Activated CD4-positive, alpha-beta T cell treated with anti-CD3 and anti-CD28 coated beads, Interleukin-2, amount 50 U/mL, for 24 hours (primary cell): ENCODE measurements around the gene SERPINB13.

ENCODE experiments used
- DNase-seq, 2 donors: peaks; one replicate each; pipeline ENCODE4 v3.0.0-alpha.2; 2020; ENCODE audit warnings: low read depth in 1 of 2, low spot score in 1 of 2

Gene SERPINB13

GRCh38 chr18:63586966-63587365 lies at the start of gene SERPINB13:
Gene SERPINB13 (plus strand): TSS chr18:63587343. CDS start chr18:63588668, 1,325 bp downstream.
- no peak for DNase-seq

- no peak for DNase-seq
Measured at GRCh38 chr18:63539904-63540510, 47.1 kb upstream of the SERPINB13 start.

- no peak for DNase-seq
Measured at GRCh38 chr18:63542069-63542468, 45.1 kb upstream of the SERPINB13 start, which contains the start of gene SERPINB12. Gene SERPINB12 (plus strand): TSS chr18:63542369. CDS start chr18:63556160, 13,791 bp downstream.

- no peak for DNase-seq
Measured at GRCh38 chr18:63544017-63544416, 43.1 kb upstream of the SERPINB13 start.

- no peak for DNase-seq
Measured at GRCh38 chr18:63545000-63545399, 42.1 kb upstream of the SERPINB13 start.

- no peak for DNase-seq
Measured at GRCh38 chr18:63550068-63550467, 37.1 kb upstream of the SERPINB13 start.

GRCh38 chr18:63551769-63552168 lies 35.4 kb upstream of the SERPINB13 start:
- DNase-seq = no peak

GRCh38 chr18:63552581-63552980 lies 34.6 kb upstream of the SERPINB13 start:
- DNase-seq = no peak

- no peak for DNase-seq
Measured at GRCh38 chr18:63553081-63553480, 34.1 kb upstream of the SERPINB13 start.

GRCh38 chr18:63559567-63560491 lies 27.3 kb upstream of the SERPINB13 start:
- no peak for DNase-seq

- DNase-seq = no peak
Measured at GRCh38 chr18:63562284-63562683, 24.9 kb upstream of the SERPINB13 start.

GRCh38 chr18:63564021-63564420 lies 23.1 kb upstream of the SERPINB13 start:
- DNase-seq = no peak

- DNase-seq = no peak
Measured at GRCh38 chr18:63564561-63564960, 22.6 kb upstream of the SERPINB13 start.

GRCh38 chr18:63567276-63567675 lies 19.9 kb upstream of the SERPINB13 start:
- DNase-seq = no peak

GRCh38 chr18:63567825-63568224 lies 19.3 kb upstream of the SERPINB13 start:
- DNase-seq = no peak

GRCh38 chr18:63570721-63571120 lies 16.4 kb upstream of the SERPINB13 start:
- no peak for DNase-seq

- DNase-seq = no peak
Measured at GRCh38 chr18:63575681-63576080, 11.5 kb upstream of the SERPINB13 start.

- DNase-seq = peak in 1 of 2 donors; percentile 3
Measured at GRCh38 chr18:63578357-63578958, 8.7 kb upstream of the SERPINB13 start.

GRCh38 chr18:63579616-63580015 lies 7.5 kb upstream of the SERPINB13 start:
- DNase-seq = no peak

- DNase-seq = no peak
Measured at GRCh38 chr18:63585988-63586387, 1.2 kb upstream of the SERPINB13 start.

GRCh38 chr18:63586431-63586830 lies 712 bp upstream of the SERPINB13 start:
- DNase-seq = no peak

GRCh38 chr18:63588909-63589308 lies 1.8 kb downstream of the SERPINB13 start:
- no peak for DNase-seq
